NCI-H526 treated with DMSO at 0.1 percent for 48 hours (cell line): ENCODE measurements around the gene YPEL3.
"Not testable (repeated sequence)": the region's sequence is repeated elsewhere in the genome, so short reads cannot be mapped to it uniquely, and the experiment has no call there.

Experiments used
- DNase-seq: peaks from one replicate; lab custom pipeline; 2025; lab: John Stamatoyannopoulos, UW

The YPEL3 gene

GRCh38 chr16:30096105-30096861 is at the start of gene YPEL3:
TSS of gene YPEL3 (minus strand) at chr16:30096213. CDS start at chr16:30095482, 731 bp downstream.
- peak; percentile 63 for DNase-seq

GRCh38 chr16:30145657-30146056 is 49.6 kb upstream of the YPEL3 start:
- no peak for DNase-seq

- no peak for DNase-seq
Measured at GRCh38 chr16:30144917-30145316, 48.9 kb upstream of the YPEL3 start.

GRCh38 chr16:30144017-30144416 is 48.0 kb upstream of the YPEL3 start:
- DNase-seq, result no peak

- no peak for DNase-seq
Measured at GRCh38 chr16:30143347-30143702, 47.3 kb upstream of the YPEL3 start.

- DNase-seq, result no peak
Measured at GRCh38 chr16:30142672-30143346, 46.8 kb upstream of the YPEL3 start.

- DNase-seq, result no peak
Measured at GRCh38 chr16:30141750-30142149, 45.7 kb upstream of the YPEL3 start.

GRCh38 chr16:30139583-30140481 is 43.8 kb upstream of the YPEL3 start:
- no peak for DNase-seq

- DNase-seq, result no peak
Measured at GRCh38 chr16:30137897-30138296, 41.9 kb upstream of the YPEL3 start.

GRCh38 chr16:30136971-30137605 is 41.1 kb upstream of the YPEL3 start:
- no peak for DNase-seq

GRCh38 chr16:30132591-30132990 is 36.6 kb upstream of the YPEL3 start:
- no peak for DNase-seq

- DNase-seq, result no peak
Measured at GRCh38 chr16:30131869-30132475, 36.0 kb upstream of the YPEL3 start.

- no peak for DNase-seq
Measured at GRCh38 chr16:30127993-30128392, 32.0 kb upstream of the YPEL3 start.

GRCh38 chr16:30125690-30126089 is 29.7 kb upstream of the YPEL3 start:
- DNase-seq, result not testable (repeated sequence)

GRCh38 chr16:30124985-30125379 is 29.0 kb upstream of the YPEL3 start:
- DNase-seq, result no peak

- no peak for DNase-seq
Measured at GRCh38 chr16:30122604-30123160, 26.7 kb upstream of the YPEL3 start.

- no peak for DNase-seq
Measured at GRCh38 chr16:30121741-30122571, 25.9 kb upstream of the YPEL3 start.

GRCh38 chr16:30120340-30121105 is 24.5 kb upstream of the YPEL3 start:
- no peak for DNase-seq

GRCh38 chr16:30119428-30119827 is 23.4 kb upstream of the YPEL3 start:
- no peak for DNase-seq

- DNase-seq, result no peak
Measured at GRCh38 chr16:30117768-30118167, 21.8 kb upstream of the YPEL3 start.
